HCT116 (cell line): ENCODE results near the gene LMNTD2. TPM values are rescaled to one million over a fixed set of nuclear protein-coding genes. Genes with fewer than 3 reads are reported as not detected.

Experiments used
- ATAC-seq: fragments of 200-7000 bp; cut with Tn5 transposase; 2 replicates; pipeline ENCODE4 v1.9.1; 2020; ENCODE audit warnings: mild to moderate bottlenecking, moderate library complexity
- BruUV-seq: library from RNA; stranded (reverse); fragments of 400-500 nt; replicated peaks from 2 replicates; lab custom pipeline; 2021; lab: Mats Ljungman, UMichigan
- CTCF ChIA-PET: fragments of 300-600 bp; sonication (Branson Sonifier 250); formaldehyde crosslinking; loops from one replicate; lab custom pipeline; 2021; ENCODE audit warnings: antibody characterized with exemption; lab: Charles Lee
- POLR2A ChIA-PET: fragments of 300-600, 350-600 bp; sonication (Branson Sonifier 250); formaldehyde crosslinking; loops from one replicate; lab custom pipeline; 2021; ENCODE audit warnings: antibody characterized with exemption; lab: Charles Lee
- RAD21 ChIA-PET, 2 experiments: fragments of 300-600 bp; sonication (Branson Sonifier 250); formaldehyde crosslinking; loops; one replicate each; lab custom pipeline; 2023; ENCODE audit warnings: low total read pairs in 2 of 2; ENCODE audit not compliant: uncharacterized antibody in 2 of 2, unreplicated experiment in 2 of 2, low non-redundant PET in 1 of 2; lab: Charles Lee
- DNase-seq: peaks from one replicate; pipeline ENCODE4 v3.0.0-alpha.2; 2010; ENCODE audit warnings: low read depth, low spot score
- H2AFZ ChIP-seq: fragments of 200-600 bp; shearing (Covaris generic), sonication (generic); 2 replicates; pipeline ENCODE4 v1.6.1; 2017; ENCODE audit warnings: low read depth, mixed run types, mixed read lengths, antibody characterized with exemption, low read length; ENCODE audit not compliant: poor library complexity, severe bottlenecking
- H3K27ac ChIP-seq: 2 replicates; pipeline ENCODE4 v1.5.1; 2012; ENCODE audit warnings: low read depth, low read length
- H3K27me3 ChIP-seq: fragments of 200-600 bp; sonication (generic); 2 replicates; pipeline ENCODE4 v1.6.1; 2016; ENCODE audit warnings: mixed run types, low read length, mixed read lengths; ENCODE audit not compliant: insufficient read depth
- H3K36me3 ChIP-seq, 2 experiments: fragments of 200-500 bp in 1 of 2; fragments of 200-600 bp in 1 of 2; sonication (Bioruptor generic) in 1 of 2; sonication (generic) in 1 of 2; 2 replicates each; pipeline versions ENCODE4 v1.5.1 to v1.6.1; 2014 to 2016; ENCODE audit warnings: low read length in 2 of 2, inconsistent platforms in 1 of 2, mixed read lengths in 1 of 2, mixed run types in 1 of 2; ENCODE audit not compliant: insufficient read depth in 2 of 2, control insufficient read depth in 1 of 2
- H3K4me1 ChIP-seq, 2 experiments: fragments of 200-600 bp in 1 of 2; sonication (generic) in 1 of 2; 2 replicates each; pipeline versions ENCODE4 v1.5.1 to v1.6.1; 2012 to 2017; ENCODE audit warnings: low read length in 2 of 2, inconsistent platforms in 1 of 2, mild to moderate bottlenecking in 1 of 2, mixed read lengths in 1 of 2, mixed run types in 1 of 2, moderate library complexity in 1 of 2; ENCODE audit not compliant: insufficient read depth in 2 of 2, control insufficient read depth in 1 of 2
- H3K4me2 ChIP-seq: fragments of 200-600 bp; sonication (generic); 2 replicates; pipeline ENCODE4 v1.6.1; 2017; ENCODE audit warnings: mixed run types, low read length, mixed read lengths
- H3K4me3 ChIP-seq, 2 experiments: fragments of 200-600 bp in 1 of 2; sonication (generic) in 1 of 2; replicated peaks in 1 of 2; 2 replicates each; pipeline ENCODE4 v1.5.1; 2011 to 2016; ENCODE audit warnings: low read length in 2 of 2, control low read depth in 1 of 2, low read depth in 1 of 2, mild to moderate bottlenecking in 1 of 2, mixed read lengths in 1 of 2, mixed run types in 1 of 2
- H3K79me2 ChIP-seq: fragments of 200-600 bp; sonication (generic); 2 replicates; pipeline ENCODE4 v1.6.1; 2017; ENCODE audit warnings: mild to moderate bottlenecking, mixed run types, low read length, moderate library complexity, mixed read lengths; ENCODE audit not compliant: insufficient read depth
- H3K9ac ChIP-seq: fragments of 200-600 bp; sonication (generic); 2 replicates; pipeline ENCODE4 v1.6.1; 2016; ENCODE audit warnings: low read length, mixed read lengths
- H3K9me2 ChIP-seq: fragments of 200-600 bp; sonication (generic), shearing (Covaris generic); 2 replicates; pipeline ENCODE4 v1.6.1; 2017; ENCODE audit warnings: mixed run types, mild to moderate bottlenecking, moderate library complexity; ENCODE audit not compliant: insufficient read depth
- H3K9me3 ChIP-seq, 2 experiments: fragments of 200-500 bp in 1 of 2; fragments of 200-600 bp in 1 of 2; sonication (Bioruptor generic) in 1 of 2; sonication (generic) in 1 of 2; 2 replicates each; pipeline ENCODE4 v1.6.1; 2014 to 2017; ENCODE audit warnings: low read length in 2 of 2, mixed read lengths in 2 of 2, inconsistent platforms in 1 of 2, low read depth in 1 of 2, mild to moderate bottlenecking in 1 of 2, mixed run types in 1 of 2, moderate library complexity in 1 of 2; ENCODE audit not compliant: control insufficient read depth in 1 of 2, insufficient read depth in 1 of 2
- H4K20me1 ChIP-seq: fragments of 200-600 bp; sonication (generic), shearing (Covaris generic); 2 replicates; pipeline ENCODE4 v1.6.1; 2017; ENCODE audit warnings: mixed run types, mild to moderate bottlenecking, moderate library complexity; ENCODE audit not compliant: insufficient read depth
- CEBPB ChIP-seq: IDR thresholded peaks from 2 replicates; pipeline ENCODE4 v1.6.1; 2012; ENCODE audit warnings: low read depth
- CTCF ChIP-seq, 3 experiments: fragments of 200-600 bp in 1 of 3; sonication (generic) in 1 of 3; IDR thresholded peaks in 2 of 3; conservative IDR thresholded peaks in 1 of 3; 2 replicates each; pipeline ENCODE4 v1.5.1; 2012 to 2017; ENCODE audit warnings: low read depth in 2 of 3, low read length in 2 of 3, antibody characterized with exemption in 1 of 3, borderline replicate concordance in 1 of 3, control low read depth in 1 of 3, mild to moderate bottlenecking in 1 of 3, mixed read lengths in 1 of 3, mixed run types in 1 of 3, moderate library complexity in 1 of 3; ENCODE audit not compliant: insufficient read depth in 1 of 3
- ELF1 ChIP-seq: IDR thresholded peaks from 2 replicates; pipeline ENCODE4 v1.6.1; 2012; ENCODE audit warnings: low read depth, borderline replicate concordance
- EZH2 ChIP-seq: fragments of 200-600 bp; sonication (generic); IDR thresholded peaks from 2 replicates; pipeline ENCODE4 v1.6.1; 2017; ENCODE audit warnings: antibody characterized with exemption, mixed run types
- FOSL1 ChIP-seq: IDR thresholded peaks from 2 replicates; pipeline ENCODE4 v1.6.1; 2012; ENCODE audit warnings: low read depth
- MAX ChIP-seq: IDR thresholded peaks from 2 replicates; pipeline ENCODE4 v1.6.1; 2012
- POLR2A ChIP-seq: IDR thresholded peaks from 2 replicates; pipeline ENCODE4 v1.7.0; 2011; ENCODE audit warnings: borderline replicate concordance; ENCODE audit not compliant: insufficient read depth, insufficient read length; ENCODE audit errors: extremely low read depth
- POLR2AphosphoS5 ChIP-seq: IDR thresholded peaks from 2 replicates; pipeline ENCODE4 v1.6.1; 2011; ENCODE audit warnings: mild to moderate bottlenecking, low read depth, low read length, moderate library complexity
- SP1 ChIP-seq: IDR thresholded peaks from 2 replicates; pipeline ENCODE4 v1.6.1; 2012; ENCODE audit warnings: low read depth
- TCF7L2 ChIP-seq: IDR thresholded peaks from 2 replicates; pipeline ENCODE4 v1.7.0; 2011; ENCODE audit warnings: borderline replicate concordance, inconsistent platforms; ENCODE audit not compliant: insufficient read depth, insufficient read length; ENCODE audit errors: extremely low read depth
- YY1 ChIP-seq: IDR thresholded peaks from 2 replicates; pipeline ENCODE4 v1.6.1; 2011; ENCODE audit warnings: low read length, low read depth, moderate library complexity, mild to moderate bottlenecking; ENCODE audit not compliant: insufficient replicate concordance; ENCODE audit errors: extremely low read depth
- ZBTB33 ChIP-seq: IDR thresholded peaks from 2 replicates; pipeline ENCODE4 v1.6.1; 2011; ENCODE audit warnings: mild to moderate bottlenecking, low read length, moderate library complexity; ENCODE audit not compliant: insufficient replicate concordance; ENCODE audit errors: extremely low read depth
- ZFX ChIP-seq: fragments of 450-650 bp; IDR thresholded peaks from 2 replicates; pipeline ENCODE4 v1.6.1; 2017
- ZNF274 ChIP-seq: fragments of 200-500 bp; sonication (Bioruptor generic); IDR thresholded peaks from 2 replicates; pipeline ENCODE4 v1.6.1; 2014; ENCODE audit warnings: mild to moderate bottlenecking, low read depth, low read length, inconsistent platforms
- intact Hi-C: fragments of 100-400 bp; cut with micrococcal nuclease; formaldehyde crosslinking; loops from 2 replicates; pipeline ENCODE4 v1.10.0; 2022
- total RNA-seq: library from RNA; stranded (reverse); gene quantifications from one replicate; pipeline ENCODE4 v1.2.1, GENCODE V29; 2021; ENCODE audit not compliant: unreplicated experiment

The LMNTD2 gene
- total RNA-seq, 1 experiment from 2014 or later: 9.5 TPM

- H3K27ac ChIP-seq: peak overlapping the region; percentile 100
- CTCF ChIA-PET: no interaction called here
- peak overlapping the region in 1 of 2 experiments; percentile 64; a peak in 3 of 4 replicates for H3K4me3 ChIP-seq
- BruUV-seq: no TSS peak
- H3K79me2 ChIP-seq: peaks cover 21% of the 10 kb centered on the region
- ATAC-seq (no peak), DNase-seq (no peak)
- H3K36me3 ChIP-seq: peaks cover 0 to 5% of the 10 kb centered on the region in 2 experiments; a peak in 1 of 4 replicates
- no peaks in the 10 kb centered on the region for H4K20me1 ChIP-seq
- H3K4me2 ChIP-seq: peak overlapping the region; percentile 100
- POLR2A ChIA-PET: no interaction called here
- no peaks in the 10 kb centered on the region for H3K9me2 ChIP-seq
- H3K9me3 ChIP-seq: no peaks in the 10 kb centered on the region
- peak overlapping the region; percentile 77 for H3K9ac ChIP-seq
- H3K27me3 ChIP-seq: no peaks in the 10 kb centered on the region
- H3K4me1 ChIP-seq: peaks cover 15 to 33% of the 10 kb centered on the region in 2 experiments; a peak in 3 of 4 replicates
- TF ChIP-seq ZNF274: no peak
- TF ChIP-seq POLR2A: no peak
- TF ChIP-seq ZBTB33: no peak
- no peak for TF ChIP-seq SP1
- no peak for TF ChIP-seq POLR2AphosphoS5
- no peak for TF ChIP-seq ZFX
- no peak for TF ChIP-seq TCF7L2
- TF ChIP-seq CTCF (IDR thresholded peaks at IDR 0.05 in 2 of 3, conservative IDR thresholded peaks at IDR 0.05 in 1 of 3; ENCODE audit: borderline replicate concordance in 1 of 3, insufficient read depth in 1 of 3, low read depth in 2 of 3, low read length in 2 of 3): no peak
- TF ChIP-seq ELF1: no peak
- no peak for TF ChIP-seq YY1
- TF ChIP-seq MAX: no peak
- TF ChIP-seq EZH2: no peak
- TF ChIP-seq FOSL1: no peak
- no peak for TF ChIP-seq CEBPB
- TF ChIP-seq, all 23 proteins: peak for 0
- RAD21 ChIA-PET: no interaction called here
- H2AFZ ChIP-seq: no peak overlapping the region
- intact Hi-C loops: no loop called here
These were observed 22.0 kb downstream of the LMNTD2 start for GRCh38 chr11:538431-539051.
